T-helper 2 cell treated with Interferon-gamma antibody and Interleukin-4, amounts not matched to agents 100 ng/mL and 5 ng/mL, for 36 hours (primary cell): ENCODE results near the gene MPP1. TPM values are rescaled to one million over a fixed set of nuclear protein-coding genes. Genes with fewer than 3 reads are reported as not detected.

Source experiments
- intact Hi-C: fragments of 100-400 bp; cut with micrococcal nuclease; formaldehyde crosslinking; loops from one replicate; pipeline ENCODE4 v1.15.1; 2023
- total RNA-seq: library from RNA; stranded (reverse); gene quantifications from 2 replicates; pipeline ENCODE4 v1.2.3, GENCODE V29; 2022

Gene MPP1
- total RNA-seq, 1 donor from 2014 or later = 55.4 TPM

DNA sequence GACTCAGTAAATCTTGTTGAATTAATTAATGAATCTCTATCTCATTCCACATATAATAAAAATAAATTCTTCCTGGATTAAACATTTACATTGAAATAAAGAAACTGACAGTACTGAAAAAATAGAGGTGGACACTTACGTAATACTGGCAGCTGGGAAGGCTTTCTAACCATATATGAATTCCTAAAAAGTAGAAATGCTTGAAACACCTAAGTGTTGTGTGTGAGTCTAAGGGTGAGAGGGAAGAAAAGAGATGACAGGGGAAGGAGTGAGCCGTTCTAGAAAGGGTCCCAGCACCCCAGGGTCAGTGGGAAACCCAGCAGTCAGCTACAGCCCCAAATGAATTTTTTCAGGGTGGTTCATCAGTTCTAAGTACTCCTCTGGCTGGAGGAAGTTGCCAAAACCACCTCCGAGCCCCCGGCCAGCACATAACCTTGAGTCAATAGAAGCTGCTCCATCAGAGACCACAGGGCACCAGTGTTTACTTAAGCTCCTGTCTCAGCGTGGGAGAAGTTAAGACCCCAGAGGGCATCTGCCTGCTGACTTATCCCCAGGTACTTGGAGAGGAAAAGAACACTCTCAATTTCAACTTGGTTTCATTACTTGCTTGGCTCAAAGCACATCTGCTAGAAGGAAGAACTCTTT is 72.7 kb downstream of the MPP1 start:
- intact Hi-C loops = no loop called here

DNA sequence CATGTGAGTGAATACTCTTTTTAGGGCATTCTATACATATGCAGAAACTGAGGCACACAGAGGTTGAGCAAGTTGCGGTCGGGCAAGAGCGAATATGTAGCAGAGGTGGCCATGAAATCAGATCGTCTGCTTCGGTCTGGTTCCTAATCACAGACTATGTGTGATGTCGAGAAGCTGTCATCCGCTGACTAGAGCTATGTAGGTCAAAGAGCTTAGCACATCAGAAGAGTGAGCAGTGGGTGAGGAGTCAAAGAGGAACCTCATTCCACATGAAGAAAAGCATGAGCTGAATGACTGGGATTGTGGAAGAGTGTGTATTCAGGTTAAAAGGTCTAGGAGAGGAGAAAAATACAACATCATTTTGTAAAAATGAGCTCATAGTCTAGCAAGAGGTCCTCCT is 73.4 kb downstream of the MPP1 start:
- intact Hi-C loops = no loop called here

DNA sequence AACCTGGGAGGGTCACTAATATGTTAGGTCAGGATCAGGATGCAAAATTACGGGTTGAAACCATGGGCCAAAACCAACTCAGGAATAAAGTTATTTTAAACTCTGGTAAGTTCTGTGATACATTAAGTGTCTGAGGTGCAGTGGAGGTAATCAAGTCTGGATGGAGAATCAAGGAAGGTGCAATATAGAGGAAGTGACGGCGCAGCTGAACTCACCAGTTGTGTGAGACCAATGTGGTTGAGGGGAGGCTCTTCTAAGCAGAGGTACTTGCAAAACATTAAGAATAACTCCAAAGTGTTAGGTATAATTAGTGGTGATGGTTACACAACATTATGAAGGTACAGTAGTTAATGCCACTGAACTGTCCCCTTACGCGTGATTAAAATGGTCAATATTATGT is 74.1 kb downstream of the MPP1 start:
- intact Hi-C loops = no loop called here

DNA sequence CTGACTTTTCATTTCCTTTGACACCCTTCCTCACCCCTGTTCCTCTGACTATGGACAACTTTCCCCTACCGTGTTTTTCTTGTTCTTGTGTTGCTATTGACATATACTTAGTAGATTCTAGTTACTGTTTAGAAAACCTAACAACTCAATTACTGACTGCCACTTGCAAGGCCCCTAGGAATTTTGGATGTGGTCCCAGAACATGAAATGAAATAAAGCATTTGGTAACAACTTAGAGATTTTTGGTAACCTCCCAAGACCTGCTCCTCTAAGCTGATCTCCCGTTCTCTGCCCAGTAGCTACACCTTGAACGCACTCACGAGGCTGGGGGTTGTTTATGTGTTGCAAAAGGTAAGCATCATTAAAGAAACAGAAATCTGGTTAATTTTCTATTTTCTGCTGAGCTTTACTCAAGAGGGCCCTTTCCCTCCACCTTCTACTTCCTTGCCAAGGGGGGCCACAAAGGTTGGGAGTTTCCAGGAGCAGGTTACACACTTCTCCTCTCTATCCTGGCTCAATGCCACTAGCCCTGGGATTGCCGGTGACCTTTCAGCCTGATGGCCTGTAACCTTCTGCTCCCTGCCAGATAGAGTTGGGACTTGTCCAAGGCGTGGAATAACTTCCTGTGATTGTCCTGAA is 74.9 kb downstream of the MPP1 start:
- intact Hi-C loops = no loop called here

DNA sequence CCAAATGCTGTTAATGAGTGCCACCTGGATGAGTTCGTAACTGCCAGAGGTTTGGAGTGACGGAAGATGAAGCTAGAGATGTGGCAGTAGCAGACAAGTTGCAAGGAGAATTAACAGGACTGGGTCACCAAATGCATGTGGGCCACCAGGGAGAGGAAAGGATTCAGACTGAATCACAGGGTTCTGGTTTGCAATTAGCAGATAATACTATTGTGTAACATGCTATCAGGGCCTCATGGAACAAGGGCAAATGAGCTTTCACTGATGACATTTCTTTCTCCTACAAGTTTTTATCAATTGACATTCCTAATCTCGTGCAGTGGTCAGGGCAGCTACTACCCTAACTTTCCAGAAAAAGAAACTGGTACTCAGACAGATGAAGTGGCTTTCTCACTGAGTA is 75.8 kb downstream of the MPP1 start:
- intact Hi-C loops = no loop called here

Other genes starting within 250 kb of the MPP1 start
- not detected in 2 replicates for gene CTAG1A, start 220.4 kb downstream of the MPP1 start, total RNA-seq
- gene CTAG1B, start 186.2 kb downstream of the MPP1 start, total RNA-seq = not detected in 2 replicates
- not detected in 2 replicates for gene CTAG2, start 151.9 kb downstream of the MPP1 start, total RNA-seq
- 8.6 and 9.4 TPM in 2 replicates for gene GAB3, start 54.4 kb downstream of the MPP1 start, total RNA-seq
- gene DKC1, start 42.6 kb downstream of the MPP1 start, total RNA-seq = 101 and 102 TPM in 2 replicates
- not detected in 2 replicates for gene SMIM9, start 29.2 kb upstream of the MPP1 start, total RNA-seq
- 20.3 and 24.4 TPM in 2 replicates for gene F8A1, start 80.9 kb upstream of the MPP1 start, total RNA-seq
- gene F8, start 217.2 kb upstream of the MPP1 start, total RNA-seq = 4.7 and 5.1 TPM in 2 replicates
- 51.2 and 54.4 TPM in 2 replicates for gene FUNDC2, start 221.4 kb upstream of the MPP1 start, total RNA-seq